IPS DF 4.7 (cell line): ENCODE measurements around the gene ADGRL3.
"Not testable (repeated sequence)": the region's sequence is repeated elsewhere in the genome, so short reads cannot be mapped to it uniquely, and the experiment has no call there.

Experiments
- DNase-seq: peaks from one replicate; pipeline ENCODE4 v3.0.0-alpha.2; 2013; ENCODE audit warnings: low spot score; ENCODE audit errors: extremely low read depth

ADGRL3 gene

GRCh38 chr4:61750810-61751209 is 550.7 kb downstream of the ADGRL3 start:
- DNase-seq = no peak

GRCh38 chr4:61752617-61753016 is 552.5 kb downstream of the ADGRL3 start:
- no peak for DNase-seq

GRCh38 chr4:61753739-61754138 is 553.6 kb downstream of the ADGRL3 start:
- no peak for DNase-seq

- DNase-seq = not testable (repeated sequence)
Observed at GRCh38 chr4:61756937-61757336, 556.8 kb downstream of the ADGRL3 start.

- not testable (repeated sequence) for DNase-seq
Observed at GRCh38 chr4:61757983-61758382, 557.9 kb downstream of the ADGRL3 start.

- not testable (repeated sequence) for DNase-seq
Observed at GRCh38 chr4:61758596-61758995, 558.5 kb downstream of the ADGRL3 start.

- DNase-seq = not testable (repeated sequence)
Observed at GRCh38 chr4:61759245-61759644, 559.1 kb downstream of the ADGRL3 start.

- DNase-seq = not testable (repeated sequence)
Observed at GRCh38 chr4:61759885-61760284, 559.8 kb downstream of the ADGRL3 start.

GRCh38 chr4:61760820-61761219 is 560.7 kb downstream of the ADGRL3 start:
- DNase-seq = no peak

- no peak for DNase-seq
Observed at GRCh38 chr4:61762722-61763627, 562.8 kb downstream of the ADGRL3 start.

GRCh38 chr4:61763682-61764081 is 563.6 kb downstream of the ADGRL3 start:
- DNase-seq = no peak

- not testable (repeated sequence) for DNase-seq
Observed at GRCh38 chr4:61764090-61764489, 564.0 kb downstream of the ADGRL3 start.

- not testable (repeated sequence) for DNase-seq
Observed at GRCh38 chr4:61769444-61770167, 569.5 kb downstream of the ADGRL3 start.

- peak; percentile 36 for DNase-seq
Observed at GRCh38 chr4:61770456-61770855, 570.3 kb downstream of the ADGRL3 start.

- no peak for DNase-seq
Observed at GRCh38 chr4:61771056-61771455, 570.9 kb downstream of the ADGRL3 start.

GRCh38 chr4:61772126-61772525 is 572.0 kb downstream of the ADGRL3 start:
- no peak for DNase-seq

- peak; percentile 28 for DNase-seq
Observed at GRCh38 chr4:61773655-61774245, 573.6 kb downstream of the ADGRL3 start.

GRCh38 chr4:61782133-61782532 is 582.0 kb downstream of the ADGRL3 start:
- DNase-seq = no peak

GRCh38 chr4:61783050-61783449 is 582.9 kb downstream of the ADGRL3 start:
- DNase-seq = no peak

- no peak for DNase-seq
Observed at GRCh38 chr4:61785761-61786160, 585.6 kb downstream of the ADGRL3 start.

- no peak for DNase-seq
Observed at GRCh38 chr4:61786211-61786610, 586.1 kb downstream of the ADGRL3 start.

GRCh38 chr4:61795998-61796397 is 595.9 kb downstream of the ADGRL3 start:
- DNase-seq = no peak
